ENCODE results near the gene RPS6KA2.

DNA sequence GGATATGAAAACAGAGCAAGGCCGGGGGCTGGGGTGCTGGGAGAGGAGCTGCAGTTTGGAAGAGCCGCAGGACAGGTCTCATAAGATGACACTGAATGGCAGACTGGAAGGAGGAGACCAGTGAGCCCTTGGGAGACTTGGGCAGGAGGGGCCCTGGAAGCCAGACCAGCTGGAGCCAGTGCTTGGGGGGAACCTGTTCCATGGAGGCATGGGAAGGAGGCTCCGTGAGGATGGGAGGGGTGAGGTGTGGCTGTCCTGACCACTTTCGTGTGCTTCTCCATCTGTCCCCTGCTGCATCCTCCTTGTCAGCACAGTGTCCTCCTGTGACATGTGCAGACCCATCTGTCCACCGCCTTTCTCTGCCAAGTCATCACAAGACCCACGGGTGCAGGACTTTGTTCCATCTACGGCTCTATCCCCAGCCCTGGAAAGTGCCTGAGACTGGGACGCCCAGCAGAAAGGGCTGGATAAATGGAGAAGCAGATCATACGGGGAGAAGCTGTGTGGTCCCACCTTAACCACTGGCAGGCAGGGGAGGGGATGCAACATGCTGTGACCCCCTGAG is 159.5 kb downstream of the RPS6KA2 start:
- no peak for TF ChIP-seq EZH2 (IDR thresholded peaks at IDR 0.05; ENCODE audit: low read length)
- TF ChIP-seq, protein P1, sequence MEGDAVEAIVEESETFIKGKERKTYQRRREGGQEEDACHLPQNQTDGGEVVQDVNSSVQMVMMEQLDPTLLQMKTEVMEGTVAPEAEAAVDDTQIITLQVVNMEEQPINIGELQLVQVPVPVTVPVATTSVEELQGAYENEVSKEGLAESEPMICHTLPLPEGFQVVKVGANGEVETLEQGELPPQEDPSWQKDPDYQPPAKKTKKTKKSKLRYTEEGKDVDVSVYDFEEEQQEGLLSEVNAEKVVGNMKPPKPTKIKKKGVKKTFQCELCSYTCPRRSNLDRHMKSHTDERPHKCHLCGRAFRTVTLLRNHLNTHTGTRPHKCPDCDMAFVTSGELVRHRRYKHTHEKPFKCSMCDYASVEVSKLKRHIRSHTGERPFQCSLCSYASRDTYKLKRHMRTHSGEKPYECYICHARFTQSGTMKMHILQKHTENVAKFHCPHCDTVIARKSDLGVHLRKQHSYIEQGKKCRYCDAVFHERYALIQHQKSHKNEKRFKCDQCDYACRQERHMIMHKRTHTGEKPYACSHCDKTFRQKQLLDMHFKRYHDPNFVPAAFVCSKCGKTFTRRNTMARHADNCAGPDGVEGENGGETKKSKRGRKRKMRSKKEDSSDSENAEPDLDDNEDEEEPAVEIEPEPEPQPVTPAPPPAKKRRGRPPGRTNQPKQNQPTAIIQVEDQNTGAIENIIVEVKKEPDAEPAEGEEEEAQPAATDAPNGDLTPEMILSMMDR (optimal IDR thresholded peaks at IDR 0.05 in 1 of 3, IDR thresholded peaks at IDR 0.05 in 1 of 3, conservative IDR thresholded peaks at IDR 0.05 in 1 of 3; ENCODE audit: extremely low read depth in 1 of 3, insufficient read depth in 2 of 3, low read length in 3 of 3) = no peak
